Mesodermal cell (in vitro differentiated cells): ENCODE measurements around the gene ARHGEF10L. TPM values are rescaled to one million over a fixed set of nuclear protein-coding genes. Genes with fewer than 3 reads are reported as not detected.
"Not testable (repeated sequence)": the region's sequence is repeated elsewhere in the genome, so short reads cannot be mapped to it uniquely, and the experiment has no call there.

ENCODE experiments used
- H3K27ac ChIP-seq: 2 replicates; pipeline ENCODE4 v1.7.0; 2013; ENCODE audit warnings: mild to moderate bottlenecking, low read depth, low read length, moderate library complexity; ENCODE audit not compliant: severe bottlenecking
- H3K36me3 ChIP-seq: 2 replicates; pipeline ENCODE4 v1.7.1; 2013; ENCODE audit warnings: mild to moderate bottlenecking, low read length, moderate library complexity; ENCODE audit not compliant: control insufficient read depth, insufficient read depth
- H3K4me1 ChIP-seq: one replicate; pipeline ENCODE4 v1.7.1; 2013; ENCODE audit warnings: mild to moderate bottlenecking, low read length; ENCODE audit not compliant: insufficient read depth, control insufficient read depth, poor library complexity, severe bottlenecking
- H3K4me3 ChIP-seq: 2 replicates; pipeline ENCODE4 v1.7.0; 2013; ENCODE audit warnings: low read length, control low read depth, mild to moderate bottlenecking; ENCODE audit not compliant: insufficient read depth, poor library complexity, severe bottlenecking; ENCODE audit errors: extremely low read depth
- H3K9me3 ChIP-seq: 2 replicates; pipeline ENCODE4 v1.7.1; 2013; ENCODE audit warnings: mild to moderate bottlenecking, low read length, moderate library complexity; ENCODE audit not compliant: control insufficient read depth
- WGBS, 2 experiments: methylation state at CpG; one replicate each; pipeline ENCODE4 v1.1.5; 2013; ENCODE audit warnings: missing lambda C conversion rate in 2 of 2; ENCODE audit not compliant: insufficient coverage in 2 of 2; 5-methylcytosine and 5-hydroxymethylcytosine counted together
- polyA plus RNA-seq, 2 experiments: library from polyadenylated mRNA; stranded (reverse); fragments of 50-300 nt; gene quantifications; one replicate each; pipeline ENCODE4 v1.2.3, GENCODE V29; 2013

ARHGEF10L gene
- polyA plus RNA-seq (2013, experiment 1 of 2): 18.2 TPM
- 14.2 TPM for polyA plus RNA-seq (2013, experiment 2 of 2)

GRCh38 chr1:17539477-17540254 lies at the start of gene ARHGEF10L:
TSS of gene ARHGEF10L (plus strand) at chr1:17539698. CDS start at chr1:17580596, 40,898 bp downstream.
- H3K9me3 ChIP-seq: no peaks in the 10 kb centered on the region
- H3K27ac ChIP-seq: peak within 1 kb of the TSS; percentile 87
- no peaks in the 10 kb centered on the region for H3K36me3 ChIP-seq
- H3K4me3 ChIP-seq: peak within 1 kb of the TSS; percentile 69
- WGBS, 2 experiments: 0% methylated on average over 56 to 94 of the region's 108 CpGs
- peaks cover 13% of the 10 kb centered on the region for H3K4me1 ChIP-seq

DNA sequence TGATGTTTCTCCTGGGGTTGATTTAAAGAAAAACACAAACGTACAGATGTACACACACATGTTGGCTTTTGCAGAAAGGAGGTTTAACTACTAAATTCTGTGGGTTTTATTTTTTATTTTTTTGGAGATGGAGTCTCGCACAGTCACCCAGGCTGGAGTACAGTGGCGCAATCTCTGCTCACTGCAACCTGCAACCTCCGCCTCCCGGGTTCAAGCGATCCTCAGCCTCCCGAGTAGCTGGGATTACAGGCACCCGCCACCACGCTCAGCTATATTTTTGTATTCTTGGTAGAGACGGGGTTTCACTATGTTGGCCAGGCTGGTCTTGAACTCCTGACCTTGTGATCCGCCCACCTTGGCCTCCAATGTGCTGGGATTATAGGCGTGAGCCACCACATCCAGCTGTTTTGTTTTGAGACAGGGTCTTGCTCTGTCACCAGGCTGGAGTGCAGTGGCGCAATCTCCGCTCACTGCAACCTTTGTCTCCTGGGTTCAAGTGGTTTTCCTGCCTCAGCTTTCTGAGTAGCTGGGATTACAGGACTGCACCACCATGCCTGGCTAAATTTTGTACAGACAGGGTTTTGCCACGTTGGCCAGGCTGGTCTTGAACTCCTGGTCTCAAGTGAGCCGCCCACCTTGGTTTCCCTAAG lies 49.6 kb upstream of the ARHGEF10L start:
- H3K9me3 ChIP-seq, H3K4me3 ChIP-seq, H3K36me3 ChIP-seq, H3K4me1 ChIP-seq, H3K27ac ChIP-seq: not testable (repeated sequence)
- 91 to 92% methylated on average over 15 of the region's 16 CpGs for WGBS, 2 experiments

GRCh38 chr1:17490667-17491066 lies 48.8 kb upstream of the ARHGEF10L start:
- WGBS, 2 experiments: 87 to 100% methylated on average over 1 to 4 of the region's 6 CpGs
- not testable (repeated sequence) for H3K9me3 ChIP-seq, H3K36me3 ChIP-seq, H3K4me1 ChIP-seq, H3K4me3 ChIP-seq, H3K27ac ChIP-seq

GRCh38 chr1:17494114-17494729 lies 45.3 kb upstream of the ARHGEF10L start:
- Histone ChIP-seq H3K4me1 (no peaks in the 10 kb centered on the region), H3K27ac (no peak overlapping the region), H3K4me3 (no peak overlapping the region), H3K36me3 (no peaks in the 10 kb centered on the region), H3K9me3 (no peaks in the 10 kb centered on the region)
- WGBS, 2 experiments: 20 to 27% methylated on average over 4 to 5 of the region's 5 CpGs

- no peak overlapping the region for H3K4me3 ChIP-seq
- no peak overlapping the region for H3K27ac ChIP-seq
- H3K9me3 ChIP-seq: no peaks in the 10 kb centered on the region
- H3K36me3 ChIP-seq: no peaks in the 10 kb centered on the region
- 72 to 78% methylated on average over 4 of the region's 4 CpGs for WGBS, 2 experiments
- H3K4me1 ChIP-seq: no peaks in the 10 kb centered on the region
Observed at GRCh38 chr1:17496419-17496818, 43.1 kb upstream of the ARHGEF10L start.

DNA sequence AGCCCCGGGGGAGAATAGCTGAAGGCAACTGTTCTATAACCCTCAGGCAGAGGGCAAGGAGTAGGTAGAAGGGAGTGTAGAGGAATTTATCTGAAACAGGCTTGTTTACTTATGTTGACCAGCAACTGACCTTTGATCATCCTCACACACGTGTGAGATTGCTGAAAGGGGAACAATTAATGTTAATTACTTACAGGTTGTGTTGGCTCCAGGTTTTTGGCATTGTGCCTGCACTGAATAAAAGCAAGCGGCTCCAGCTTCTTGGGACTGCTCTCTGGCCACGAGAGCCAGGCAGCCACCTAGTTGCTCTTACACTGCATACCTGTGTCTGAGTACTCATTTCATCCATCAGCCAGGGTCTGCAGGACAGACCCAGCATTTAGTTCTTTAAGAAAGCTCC lies 41.3 kb upstream of the ARHGEF10L start:
- no peaks in the 10 kb centered on the region for H3K9me3 ChIP-seq
- H3K36me3 ChIP-seq: no peaks in the 10 kb centered on the region
- H3K4me1 ChIP-seq: no peaks in the 10 kb centered on the region
- whole genome bisulfite sequencing, 2 experiments: 86 to 97% methylated on average over 3 of the region's 4 CpGs
- H3K27ac ChIP-seq: no peak overlapping the region
- no peak overlapping the region for H3K4me3 ChIP-seq

DNA sequence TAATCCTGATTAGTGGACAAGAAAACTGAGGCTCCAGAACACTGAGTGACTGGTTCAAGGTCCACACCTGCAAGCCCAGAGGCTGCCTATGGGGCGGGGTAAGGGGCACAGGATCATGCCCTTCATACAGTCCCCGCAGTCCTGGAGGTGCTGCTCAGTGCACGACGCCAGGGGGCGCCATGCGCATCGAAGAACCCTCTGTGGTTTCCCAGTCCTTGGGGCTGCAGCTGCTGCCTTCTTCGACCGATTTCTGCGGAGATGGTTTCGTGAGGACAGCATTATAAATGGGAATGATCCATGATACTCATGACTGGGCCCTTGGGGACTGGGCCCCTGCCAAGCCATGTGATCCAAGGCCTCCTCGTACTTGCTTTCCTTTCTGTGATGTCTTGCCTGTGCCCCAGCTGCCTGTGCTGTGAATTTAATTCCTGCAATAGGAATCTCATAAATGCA lies 37.1 kb upstream of the ARHGEF10L start:
- Histone ChIP-seq H3K27ac (no peak overlapping the region), H3K36me3 (no peaks in the 10 kb centered on the region), H3K4me1 (no peaks in the 10 kb centered on the region), H3K9me3 (no peaks in the 10 kb centered on the region), H3K4me3 (no peak overlapping the region)
- WGBS, 2 experiments: 10 to 11% methylated on average over 10 to 12 of the region's 12 CpGs

DNA sequence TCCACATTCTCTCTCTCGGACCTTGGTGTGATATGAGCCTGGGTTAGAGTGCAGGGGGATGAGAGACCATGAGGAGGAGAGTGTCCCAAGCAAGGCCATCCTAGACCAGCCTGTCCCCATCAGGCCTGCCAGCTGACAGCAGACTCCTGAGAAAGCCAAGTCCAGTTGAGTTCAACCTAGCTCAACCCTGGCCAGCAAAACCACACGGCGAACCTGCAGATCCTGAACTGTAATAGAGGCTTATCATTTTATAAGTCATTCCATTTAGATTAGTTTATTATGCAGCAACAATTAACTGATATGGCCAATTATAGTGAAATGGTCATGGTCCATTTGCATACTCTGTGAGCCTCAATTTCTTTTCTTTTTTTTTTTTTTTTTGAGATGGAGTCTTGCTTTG lies 36.4 kb upstream of the ARHGEF10L start:
- no CpG with 5 or more reads among the region's 3 CpGs for WGBS, 2 experiments
- Histone ChIP-seq H3K4me3 (no peak overlapping the region), H3K4me1 (no peaks in the 10 kb centered on the region), H3K36me3 (no peaks in the 10 kb centered on the region), H3K27ac (no peak overlapping the region), H3K9me3 (no peaks in the 10 kb centered on the region)

DNA sequence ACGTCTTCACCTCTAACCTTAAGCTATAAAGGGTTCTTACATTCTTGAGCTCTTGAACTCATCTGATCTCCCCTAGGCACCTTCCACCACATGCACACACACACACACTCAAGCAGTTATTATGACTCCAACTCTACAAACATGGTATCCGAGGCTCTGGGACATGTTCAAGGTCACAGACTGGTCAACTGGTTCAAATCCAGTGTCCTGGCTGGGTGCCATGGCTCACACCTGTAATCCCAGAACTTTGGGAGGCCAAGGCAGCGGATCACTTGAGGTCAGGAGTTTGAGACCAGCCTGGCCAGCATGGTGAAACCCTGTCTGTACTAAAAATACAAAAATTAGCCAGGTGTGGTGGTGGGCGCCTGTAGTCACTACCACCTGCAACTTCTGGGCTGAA lies 32.3 kb upstream of the ARHGEF10L start:
- H3K27ac ChIP-seq, H3K36me3 ChIP-seq, H3K4me1 ChIP-seq, H3K9me3 ChIP-seq, H3K4me3 ChIP-seq: not testable (repeated sequence)
- WGBS, 2 experiments: 84 to 94% methylated on average over 3 of the region's 4 CpGs

- Histone ChIP-seq H3K4me1 (no peaks in the 10 kb centered on the region), H3K36me3 (no peaks in the 10 kb centered on the region), H3K27ac (no peak overlapping the region), H3K4me3 (no peak overlapping the region), H3K9me3 (no peaks in the 10 kb centered on the region)
- 72 to 75% methylated on average over 4 to 6 of the region's 6 CpGs for WGBS, 2 experiments
Observed at GRCh38 chr1:17507915-17508314, 31.6 kb upstream of the ARHGEF10L start.
